H9 (cell line): Measurements from ENCODE around the gene SIGLEC10. TPM values are rescaled to one million over a fixed set of nuclear protein-coding genes. Genes with fewer than 3 reads are reported as not detected.

Source experiments
- DNase-seq: peaks from one replicate; pipeline ENCODE4 v3.0.0-alpha.2; 2017
- H2AFZ ChIP-seq: one replicate; pipeline ENCODE4 v1.6.1; 2013; ENCODE audit warnings: mild to moderate bottlenecking, low read length, control low read depth, moderate library complexity
- H2AK5ac ChIP-seq: 2 replicates; pipeline ENCODE4 v1.6.1; 2013; ENCODE audit warnings: low read length, control low read depth, mixed read lengths; ENCODE audit not compliant: insufficient read length
- H2BK120ac ChIP-seq: one replicate; pipeline ENCODE4 v1.6.1; 2013; ENCODE audit warnings: low read depth, mild to moderate bottlenecking, low read length, control low read depth, inconsistent platforms; ENCODE audit not compliant: poor library complexity, severe bottlenecking
- H2BK12ac ChIP-seq: 2 replicates; pipeline ENCODE4 v1.6.1; 2013; ENCODE audit warnings: low read length, control low read depth, mixed read lengths, low read depth; ENCODE audit not compliant: insufficient read length
- H2BK15ac ChIP-seq: 2 replicates; pipeline ENCODE4 v1.6.1; 2013; ENCODE audit warnings: low read depth, low read length, control low read depth
- H2BK20ac ChIP-seq: one replicate; pipeline ENCODE4 v1.6.1; 2013; ENCODE audit warnings: low read depth, mild to moderate bottlenecking, low read length, control low read depth, inconsistent platforms; ENCODE audit not compliant: poor library complexity, severe bottlenecking
- H2BK5ac ChIP-seq: 2 replicates; pipeline ENCODE4 v1.6.1; 2013; ENCODE audit warnings: low read length, control low read depth, mixed read lengths; ENCODE audit not compliant: insufficient read length
- H3K14ac ChIP-seq: 2 replicates; pipeline ENCODE4 v1.6.1; 2013; ENCODE audit warnings: low read length, control low read depth; ENCODE audit not compliant: insufficient read depth
- H3K18ac ChIP-seq: 2 replicates; pipeline ENCODE4 v1.6.1; 2013; ENCODE audit warnings: low read depth, mild to moderate bottlenecking, mixed read lengths, low read length, control low read depth; ENCODE audit not compliant: insufficient read length
- H3K23ac ChIP-seq: 2 replicates; pipeline ENCODE4 v1.6.1; 2013; ENCODE audit warnings: low read length, control low read depth, mixed read lengths, low read depth; ENCODE audit not compliant: insufficient read length
- H3K23me2 ChIP-seq: 2 replicates; pipeline ENCODE4 v1.6.1; 2013; ENCODE audit warnings: low read depth, mild to moderate bottlenecking, mixed read lengths, low read length, control low read depth; ENCODE audit not compliant: insufficient read length, poor library complexity, severe bottlenecking
- H3K27ac ChIP-seq: 2 replicates; pipeline ENCODE4 v1.5.1; 2013; ENCODE audit warnings: low read length, control low read depth, mixed read lengths, low read depth; ENCODE audit not compliant: insufficient read length
- H3K27me3 ChIP-seq: 2 replicates; pipeline ENCODE4 v1.6.1; 2013; ENCODE audit warnings: low read length, control low read depth, inconsistent platforms; ENCODE audit not compliant: insufficient read depth
- H3K4ac ChIP-seq: 2 replicates; pipeline ENCODE4 v1.6.1; 2013; ENCODE audit warnings: low read depth, mild to moderate bottlenecking, control low read depth, inconsistent platforms, low read length, moderate library complexity
- H3K4me1 ChIP-seq: 2 replicates; pipeline ENCODE4 v1.6.1; 2013; ENCODE audit warnings: low read length, control low read depth, inconsistent platforms; ENCODE audit not compliant: insufficient read depth
- H3K4me2 ChIP-seq: 2 replicates; pipeline ENCODE4 v1.6.1; 2013; ENCODE audit warnings: low read length, control low read depth, mixed read lengths; ENCODE audit not compliant: insufficient read length, insufficient read depth
- H3K56ac ChIP-seq: 2 replicates; pipeline ENCODE4 v1.6.1; 2013; ENCODE audit warnings: low read depth, mild to moderate bottlenecking, mixed read lengths, low read length, control low read depth; ENCODE audit not compliant: insufficient read length
- H3K79me1 ChIP-seq: 2 replicates; pipeline ENCODE4 v1.6.1; 2013; ENCODE audit warnings: low read depth, mild to moderate bottlenecking, moderate library complexity, low read length, control low read depth, inconsistent platforms; ENCODE audit not compliant: insufficient read depth, poor library complexity, severe bottlenecking
- H3K79me2 ChIP-seq: 2 replicates; pipeline ENCODE4 v1.6.1; 2013; ENCODE audit warnings: low read length, control low read depth, inconsistent platforms; ENCODE audit not compliant: insufficient read depth
- H3K9ac ChIP-seq: 2 replicates; pipeline ENCODE4 v1.6.1; 2013; ENCODE audit warnings: low read length, control low read depth, mixed read lengths; ENCODE audit not compliant: insufficient read length; ENCODE audit errors: extremely low read depth
- H3K9me3 ChIP-seq: one replicate; pipeline ENCODE4 v1.6.1; 2013; ENCODE audit warnings: low read depth, low read length, inconsistent platforms; ENCODE audit not compliant: control insufficient read depth
- H3T11ph ChIP-seq: one replicate; pipeline ENCODE4 v1.6.1; 2013; ENCODE audit warnings: mild to moderate bottlenecking, low read length, control low read depth, inconsistent platforms
- H4K20me1 ChIP-seq: one replicate; pipeline ENCODE4 v1.6.1; 2013; ENCODE audit not compliant: control insufficient read depth, insufficient read length, insufficient read depth
- H4K5ac ChIP-seq: 2 replicates; pipeline ENCODE4 v1.6.1; 2013; ENCODE audit warnings: low read depth, mild to moderate bottlenecking, mixed read lengths, low read length, control low read depth; ENCODE audit not compliant: insufficient read length
- H4K8ac ChIP-seq: replicated peaks from 2 replicates; pipeline ENCODE4 v1.6.1; 2013; ENCODE audit warnings: low read length, control low read depth, mixed read lengths, low read depth; ENCODE audit not compliant: insufficient read length
- H4K91ac ChIP-seq: 2 replicates; pipeline ENCODE4 v1.6.1; 2013; ENCODE audit warnings: low read depth, mild to moderate bottlenecking, moderate library complexity, mixed read lengths, low read length, control low read depth; ENCODE audit not compliant: insufficient read length
- H3K27ac Mint-ChIP-seq, 3 experiments: 2 replicates in 2 of 3; 3 replicates in 1 of 3; pipeline ENCODE4 v1.8.0; 2020 to 2021; ENCODE audit warnings: mixed read lengths in 3 of 3, mild to moderate bottlenecking in 1 of 3, moderate library complexity in 1 of 3
- H3K27me3 Mint-ChIP-seq: 2 replicates; pipeline ENCODE4 v1.8.0; 2021; ENCODE audit warnings: low read depth, mild to moderate bottlenecking, moderate library complexity, mixed read lengths
- H3K36me3 Mint-ChIP-seq, 3 experiments: 2 replicates in 2 of 3; 3 replicates in 1 of 3; pipeline ENCODE4 v1.8.0; 2020 to 2021; ENCODE audit warnings: low read depth in 3 of 3, mixed read lengths in 3 of 3; ENCODE audit not compliant: insufficient read depth in 1 of 3
- H3K4me1 Mint-ChIP-seq, 2 experiments: 2 replicates each; pipeline ENCODE4 v1.8.0; 2020; ENCODE audit warnings: mixed read lengths in 2 of 2
- H3K4me3 Mint-ChIP-seq, 2 experiments: 2 replicates in 1 of 2; 3 replicates in 1 of 2; pipeline ENCODE4 v1.8.0; 2020 to 2021; ENCODE audit warnings: mild to moderate bottlenecking in 2 of 2, mixed read lengths in 2 of 2, moderate library complexity in 1 of 2
- H3K9me3 Mint-ChIP-seq, 2 experiments: 2 replicates in 1 of 2; 3 replicates in 1 of 2; pipeline ENCODE4 v1.8.0; 2020; ENCODE audit warnings: mild to moderate bottlenecking in 2 of 2, mixed read lengths in 2 of 2, moderate library complexity in 1 of 2
- CTCF ChIP-seq: fragments of 200-600 bp; sonication (generic); conservative IDR thresholded peaks from 3 replicates; pipeline ENCODE4 v1.8.0; 2021; ENCODE audit warnings: antibody characterized with exemption, mild to moderate bottlenecking
- WGBS: extraction: QIAGEN DNeasy Blood & Tissue Kit; methylation state at CpG from one replicate; pipeline ENCODE4 v1.1.7; 2013; ENCODE audit warnings: missing lambda C conversion rate, low lambda C conversion rate, mixed read lengths; ENCODE audit not compliant: insufficient read length; ENCODE audit errors: extremely low coverage; 5-methylcytosine and 5-hydroxymethylcytosine counted together
- total RNA-seq: library from RNA; stranded (reverse); gene quantifications from 2 replicates; pipeline ENCODE4 v1.2.1, GENCODE V29; 2021

SIGLEC10 gene
- total RNA-seq, 1 experiment from 2014 or later: not detected

- no peaks in the 10 kb centered on the region for H3K9me3 ChIP-seq
These were observed 50.8 kb downstream of the SIGLEC10 start for GRCh38 chr19:51366389-51367254.

More at GRCh38 chr19:51366389-51367254, 50.8 kb downstream of the SIGLEC10 start:
- H3K27me3 ChIP-seq: no peaks in the 10 kb centered on the region
- no peak overlapping the region for H3K4ac ChIP-seq
- no peak overlapping the region for H3K14ac ChIP-seq
- H2BK15ac ChIP-seq: no peak overlapping the region
- no peak overlapping the region for H3K18ac ChIP-seq
- H2BK120ac ChIP-seq: no peak overlapping the region
- no peaks in the 10 kb centered on the region for H3K4me1 ChIP-seq
- no peak overlapping the region for H3T11ph ChIP-seq
- H2AFZ ChIP-seq: no peak overlapping the region
- H3K79me1 ChIP-seq: no peaks in the 10 kb centered on the region
- no peak overlapping the region for H2BK12ac ChIP-seq
- H4K5ac ChIP-seq: no peak overlapping the region
- WGBS: no CpG with 5 or more reads among the region's 54 CpGs
- no peak overlapping the region for H2BK5ac ChIP-seq
- H3K56ac ChIP-seq: no peak overlapping the region
- Mint-ChIP-seq H3K36me3 (no peaks in the 10 kb centered on the region), H3K27me3 (peaks cover 8% of the 10 kb centered on the region), H3K27ac (peak overlapping the region; percentile 92 to 98 (median 97)), H3K9me3 (no peaks in the 10 kb centered on the region), H3K4me1 (peaks cover 36 to 40% of the 10 kb centered on the region in 2 experiments), H3K4me3 (peak overlapping the region; percentile 95 to 100)
- no peaks in the 10 kb centered on the region for H3K79me2 ChIP-seq
- no peak overlapping the region for H2BK20ac ChIP-seq
- no peak overlapping the region for H4K91ac ChIP-seq
- H3K4me2 ChIP-seq: peak overlapping the region; percentile 89
- peak; percentile 99 for DNase-seq
- H3K23ac ChIP-seq: no peak overlapping the region
- peaks cover 21% of the 10 kb centered on the region for H3K23me2 ChIP-seq
- no peak for TF ChIP-seq CTCF
- H4K8ac ChIP-seq: no peak overlapping the region
- no peak overlapping the region for H2AK5ac ChIP-seq
- peak overlapping the region; percentile 3 for H3K9ac ChIP-seq
- H3K27ac ChIP-seq: no peak overlapping the region
- no peaks in the 10 kb centered on the region for H4K20me1 ChIP-seq
